Lung microvascular endothelial cell (primary cell): ENCODE measurements around the gene SORBS2. TPM values are rescaled to one million over a fixed set of nuclear protein-coding genes. Genes with fewer than 3 reads are reported as not detected.
A peak's percentile ranks its signal among the peaks of the same experiment; 100 is the strongest.

Experiments used
- DNase-seq, 2 donors: peaks; one replicate each; pipeline versions ENCODE4 v3.0.0 to v3.0.0-alpha.2; 2010; ENCODE audit warnings: low read depth in 2 of 2
- total RNA-seq: library from RNA; depleted of rRNA; stranded (reverse); fragments of >200 nt; gene quantifications from 2 replicates; pipeline ENCODE4 v1.2.1, GENCODE V29; 2014

SORBS2 gene
- total RNA-seq, 1 donor from 2014 or later, result 143 TPM

DNA sequence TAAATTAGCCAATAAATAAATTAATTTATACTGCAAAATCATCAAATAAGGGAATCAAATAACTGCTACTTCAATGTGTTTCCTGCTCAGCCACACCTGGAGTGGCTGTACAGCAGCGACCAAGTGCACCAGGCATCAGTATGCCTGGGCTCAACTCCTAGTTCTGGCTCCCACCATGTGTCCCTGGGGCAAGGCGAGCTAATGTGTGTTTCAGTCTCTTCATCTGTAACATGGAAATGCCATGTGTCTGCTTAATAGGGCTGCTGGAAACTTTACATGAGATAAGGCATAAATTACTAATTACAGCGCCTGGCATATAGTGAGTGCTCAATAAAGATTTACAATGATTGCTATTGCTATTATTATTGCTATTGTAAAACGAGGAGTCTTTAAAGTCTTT, 167.6 kb downstream of the SORBS2 start:
- DNase-seq, result no peak

DNA sequence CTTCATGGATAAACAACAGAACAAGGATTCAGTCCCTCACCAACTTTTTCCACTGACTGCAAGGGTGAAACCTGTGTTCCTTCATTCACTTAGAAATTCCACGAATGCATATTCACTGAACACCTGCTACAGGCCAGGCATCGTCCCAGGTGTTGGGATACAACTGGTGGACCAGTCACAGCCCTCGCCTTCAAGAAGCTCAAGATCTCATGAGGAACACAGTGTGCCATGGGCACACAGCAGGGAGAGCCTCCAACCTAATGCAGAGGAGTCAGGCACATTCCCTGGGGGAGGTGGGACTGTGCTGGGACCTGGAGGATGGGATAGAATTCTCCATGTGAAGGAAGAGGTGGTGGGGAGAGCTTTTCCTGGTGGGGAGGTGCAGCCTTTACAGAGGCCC, 169.1 kb downstream of the SORBS2 start:
- no peak for DNase-seq

DNA sequence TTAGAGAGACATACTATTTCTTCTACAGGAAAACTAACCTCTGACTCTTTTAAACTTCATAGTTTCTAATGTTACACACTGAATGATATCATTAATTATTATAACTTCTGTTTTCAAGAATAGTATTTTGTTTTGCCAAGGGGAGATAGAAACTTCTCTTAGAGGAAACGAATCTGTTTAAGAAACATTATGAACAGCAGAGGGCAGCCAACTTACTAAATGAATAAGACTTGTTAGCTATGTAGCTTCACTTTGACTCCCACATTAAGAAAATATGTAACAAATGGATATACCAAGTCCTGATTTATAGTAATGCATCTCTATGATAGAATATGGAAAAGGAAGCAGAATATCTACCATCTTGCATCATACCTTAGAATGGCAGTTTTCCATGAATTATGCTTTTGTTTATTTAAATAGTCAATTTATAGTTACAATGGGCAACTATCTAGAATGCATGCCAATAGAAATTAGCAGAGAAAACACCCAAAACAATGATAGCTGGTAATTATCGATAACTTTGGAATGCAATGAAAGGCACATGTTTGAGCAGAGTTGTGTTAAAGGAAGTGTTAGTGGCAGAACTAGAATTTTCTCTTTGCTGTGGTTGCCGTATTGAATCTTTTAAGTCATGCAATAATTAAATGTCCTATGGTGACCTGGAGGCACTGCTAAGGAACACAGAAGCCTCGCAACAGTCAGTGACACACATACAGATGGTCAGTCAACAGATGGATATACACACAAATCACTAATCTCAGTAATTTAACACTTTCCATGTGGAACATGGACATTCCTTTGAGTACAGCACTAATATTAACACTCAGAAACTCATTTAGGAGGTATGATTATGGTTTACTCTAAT, 171.0 kb downstream of the SORBS2 start:
- DNase-seq, result peak; percentile 78 to 83

DNA sequence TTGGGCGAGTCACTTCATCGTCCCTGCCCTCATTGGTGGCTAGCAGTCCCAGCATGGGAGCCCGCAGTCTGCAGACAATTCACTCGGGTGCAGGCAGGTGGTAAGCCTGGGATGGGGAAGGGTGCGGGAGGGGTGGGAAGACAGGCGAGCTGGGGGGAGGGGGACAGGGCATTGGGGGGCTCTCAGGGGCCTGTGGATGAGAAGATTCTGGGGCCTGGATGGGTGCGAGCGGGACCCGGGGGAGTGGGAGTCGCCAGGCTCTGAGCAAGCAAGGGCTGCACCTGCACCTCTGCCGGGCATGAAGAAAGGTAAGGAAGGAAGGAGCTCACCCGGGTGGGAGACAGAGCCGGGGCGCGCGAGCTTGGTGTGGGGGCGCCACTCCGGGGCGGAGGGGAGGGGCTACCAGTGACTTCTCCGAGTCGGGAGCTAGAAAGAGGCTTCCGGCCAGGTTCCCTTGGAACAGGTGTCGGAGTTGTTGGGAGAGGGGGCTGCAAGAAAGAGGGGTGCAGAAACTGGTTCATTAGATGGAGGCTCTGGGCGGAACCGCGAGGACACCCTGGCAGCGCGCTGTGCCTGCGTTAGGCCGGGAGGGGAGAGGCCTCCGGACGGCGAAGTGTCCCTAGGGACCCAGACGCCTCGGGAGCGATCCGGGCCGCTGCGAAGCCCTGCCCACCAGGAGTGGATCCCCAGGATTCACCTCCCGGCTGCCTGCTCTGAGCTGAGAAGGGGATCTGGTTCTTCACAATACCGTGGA, 173.3 kb downstream of the SORBS2 start:
- DNase-seq, result no peak

DNA sequence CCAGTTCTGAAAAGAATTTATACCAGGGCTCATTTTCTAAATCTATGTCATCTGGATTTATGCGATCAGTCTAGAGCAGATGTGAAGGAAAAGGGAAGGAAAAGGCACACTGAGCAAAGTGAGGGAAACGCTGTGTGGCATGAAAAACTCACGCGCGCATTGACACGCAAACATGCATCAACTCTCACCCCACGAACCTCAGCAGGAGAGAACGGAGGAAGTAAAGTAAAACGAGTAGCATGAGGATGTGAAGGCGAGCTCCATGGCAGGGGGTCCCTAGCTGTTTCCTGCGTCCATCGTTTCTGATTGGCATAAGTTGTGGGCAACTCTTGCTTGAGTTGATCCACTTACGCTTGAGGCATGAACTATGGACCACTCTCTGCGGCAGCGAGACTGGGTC, 173.9 kb downstream of the SORBS2 start:
- DNase-seq, result no peak

DNA sequence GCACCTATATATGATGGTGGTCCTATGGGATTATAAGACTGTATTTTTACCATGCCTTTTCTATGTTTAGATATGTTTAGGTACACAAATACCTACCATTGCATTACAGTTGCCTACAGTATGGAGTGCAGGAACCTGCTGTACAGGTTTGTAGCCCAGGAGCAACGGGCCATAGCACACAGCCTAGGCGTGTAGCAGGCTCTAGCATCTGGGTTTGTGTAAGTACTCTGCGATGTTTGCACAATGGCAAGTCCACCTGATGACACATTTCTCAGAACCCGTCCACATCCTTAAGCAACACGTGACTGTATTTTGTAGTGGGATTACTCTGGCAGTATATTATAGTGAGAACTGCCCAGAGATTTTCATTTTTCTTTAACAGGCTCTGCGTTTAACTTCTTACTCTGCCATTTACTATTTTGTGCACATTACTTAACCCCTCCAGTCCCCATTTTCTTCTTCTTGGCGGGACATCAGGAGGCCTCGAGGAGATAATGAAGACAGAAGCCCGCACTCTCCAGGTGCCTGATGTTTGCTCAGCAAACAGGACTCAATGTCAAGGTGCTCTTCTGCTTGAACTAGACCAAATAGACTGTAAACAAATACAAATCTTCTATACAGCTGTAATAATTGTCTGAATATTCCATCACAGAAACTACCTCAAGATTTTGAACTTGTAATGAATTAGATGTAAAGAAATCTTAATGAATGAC, 174.7 kb downstream of the SORBS2 start:
- DNase-seq, result no peak

DNA sequence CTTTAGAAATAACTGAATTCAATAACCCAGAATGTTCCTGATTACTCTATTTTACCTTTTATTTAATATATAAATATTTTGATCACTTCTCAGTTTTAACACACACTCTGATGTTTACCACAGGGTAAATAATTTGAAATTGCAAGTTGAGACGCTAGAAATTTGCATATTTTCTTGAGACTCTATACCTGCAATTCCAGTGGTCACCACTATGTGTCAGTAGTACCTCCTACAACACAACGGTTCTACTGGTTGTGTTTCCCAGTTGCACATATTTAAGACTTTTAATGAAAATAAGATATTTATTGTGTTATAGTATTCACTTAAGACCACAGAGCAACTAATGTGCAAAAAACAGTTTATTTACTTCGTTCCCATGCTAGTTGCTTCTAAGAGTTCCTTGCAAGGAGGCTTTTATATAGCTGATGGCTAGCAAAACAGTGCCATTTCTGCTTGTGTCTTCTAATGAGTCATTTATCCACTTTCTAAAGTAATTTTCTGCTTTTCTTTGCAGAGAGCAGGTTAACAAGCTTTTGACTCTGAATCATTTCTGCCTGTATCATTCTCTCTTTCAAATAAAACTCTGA, 177.8 kb downstream of the SORBS2 start:
- peak; percentile 10 to 12 for DNase-seq

DNA sequence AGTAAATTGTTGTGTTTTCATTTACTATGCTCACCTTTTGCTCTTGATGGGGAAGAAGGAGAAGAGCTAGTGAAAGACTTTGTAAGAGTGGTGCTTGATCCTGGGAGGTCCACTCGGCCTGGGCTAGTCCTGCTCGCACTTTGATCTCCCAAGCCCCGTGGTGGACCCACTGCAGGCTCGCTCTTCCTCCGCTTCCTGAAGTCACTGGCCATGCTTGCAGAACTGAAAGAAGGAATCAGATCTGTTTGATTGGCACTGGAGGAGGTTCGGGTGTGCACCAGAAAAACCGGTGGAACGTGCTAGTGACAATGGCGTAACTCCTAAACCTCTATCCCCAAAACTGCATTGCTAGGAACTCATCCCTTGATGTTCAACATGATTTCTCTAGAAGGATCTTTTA, 185.2 kb downstream of the SORBS2 start:
- no peak for DNase-seq

DNA sequence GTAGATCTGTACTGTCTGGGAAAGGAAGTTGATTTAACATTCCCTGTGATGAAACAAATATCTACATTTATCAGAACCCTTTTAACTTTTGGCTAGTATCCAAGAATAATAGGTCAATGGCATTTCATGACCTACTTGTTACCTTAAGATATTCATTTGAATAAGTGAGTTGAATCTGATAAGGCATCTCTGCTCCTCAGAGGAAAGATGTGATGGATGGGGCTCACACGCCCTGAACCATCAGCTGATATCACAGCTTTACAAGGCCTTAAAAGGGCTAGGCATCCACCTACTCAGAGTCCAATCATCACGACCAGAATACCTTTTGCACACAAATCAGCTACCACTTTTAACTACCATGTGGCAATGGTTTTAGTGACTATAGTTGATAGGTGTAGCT, 186.5 kb downstream of the SORBS2 start:
- DNase-seq, result no peak

DNA sequence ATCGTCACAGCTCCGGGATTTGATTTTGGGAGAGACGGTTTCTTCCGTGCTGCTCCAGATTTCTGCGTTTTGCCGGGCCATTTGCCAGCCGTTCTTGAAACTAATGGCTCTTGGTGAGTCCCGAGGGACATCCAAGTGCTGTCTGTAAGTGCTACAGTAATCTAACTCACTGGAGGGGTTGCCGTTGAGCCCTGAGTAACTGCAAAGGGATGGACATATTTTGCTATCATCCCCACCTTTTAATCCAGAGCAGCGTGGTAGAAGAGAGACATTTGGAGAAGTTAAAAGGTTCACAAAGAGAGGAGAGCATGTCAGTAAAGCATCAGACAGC, 187.8 kb downstream of the SORBS2 start:
- no peak for DNase-seq

DNA sequence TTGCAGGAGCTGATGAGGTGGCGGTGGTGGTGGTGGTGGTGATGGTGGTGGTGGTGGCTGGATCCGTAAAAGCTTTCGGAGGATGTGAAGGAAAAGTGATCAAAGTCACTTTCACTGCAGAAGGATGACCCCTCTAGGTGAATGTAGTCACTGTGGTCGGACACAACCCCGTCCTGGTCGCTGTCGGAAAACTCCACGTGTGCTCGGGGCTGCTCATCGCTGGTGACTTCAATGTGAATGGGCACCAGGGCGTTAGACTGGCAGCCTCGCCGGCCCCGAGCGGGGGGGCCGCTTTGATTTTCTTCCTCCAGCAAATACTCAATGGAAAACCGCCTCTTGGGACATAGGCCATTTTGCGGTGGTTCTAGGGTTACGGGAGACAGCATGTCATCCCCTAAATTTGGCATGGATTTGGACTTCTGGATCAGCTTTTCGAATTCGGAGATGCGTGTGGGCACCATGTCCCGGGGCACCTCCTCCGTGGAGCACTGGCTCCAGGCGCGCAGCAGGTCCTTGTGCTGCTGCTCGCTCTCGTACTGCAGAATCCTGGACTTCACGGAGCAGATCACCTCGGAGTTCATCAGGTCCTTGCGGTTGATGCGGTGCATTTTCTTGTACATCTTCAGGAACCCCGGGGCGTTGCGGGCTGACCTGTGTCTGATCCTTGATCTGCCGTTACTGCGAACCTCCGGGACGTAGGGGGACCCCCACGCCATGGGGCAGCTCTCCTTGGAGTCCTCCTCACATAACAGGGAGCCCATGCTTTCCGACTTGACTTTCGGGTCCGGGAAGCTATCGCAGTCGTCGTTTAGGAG, 188.3 kb downstream of the SORBS2 start:
- no peak for DNase-seq

DNA sequence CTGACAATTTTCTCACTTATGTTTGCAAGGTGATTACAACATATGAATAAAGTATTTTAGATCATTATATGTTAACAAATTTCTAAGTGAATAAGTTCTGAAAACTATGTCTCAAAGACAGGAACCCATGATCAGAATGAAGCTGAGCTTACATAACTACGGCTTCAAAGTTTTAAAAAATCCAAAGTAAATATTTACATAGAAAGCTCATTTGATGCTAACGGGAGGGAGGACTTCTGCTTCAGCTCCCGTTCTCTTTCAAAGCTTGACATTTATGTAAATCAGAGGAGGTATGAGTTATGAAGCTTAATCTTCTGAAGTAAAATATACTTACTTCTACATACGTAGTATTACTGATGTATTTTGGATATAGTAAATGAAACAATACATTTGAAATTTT, 203.8 kb downstream of the SORBS2 start:
- no peak for DNase-seq

DNA sequence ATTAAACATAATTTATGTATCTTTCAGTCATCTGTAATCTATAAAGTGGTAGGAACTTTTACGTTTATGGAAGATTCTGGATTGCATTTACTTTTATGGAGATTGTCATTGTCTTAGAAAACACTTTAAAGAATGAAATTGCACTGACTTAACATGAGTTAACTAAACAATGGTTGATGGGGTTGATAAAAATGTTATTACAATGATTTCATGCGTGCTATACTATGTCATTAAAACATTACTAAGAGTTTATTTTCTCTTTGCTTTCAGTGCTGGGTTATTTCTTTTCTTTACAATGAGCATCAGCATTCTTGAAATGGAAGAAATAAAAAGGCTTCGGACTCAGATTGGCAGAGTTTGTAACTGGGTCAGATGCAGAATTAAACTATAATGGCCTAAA, 209.6 kb downstream of the SORBS2 start:
- no peak for DNase-seq

DNA sequence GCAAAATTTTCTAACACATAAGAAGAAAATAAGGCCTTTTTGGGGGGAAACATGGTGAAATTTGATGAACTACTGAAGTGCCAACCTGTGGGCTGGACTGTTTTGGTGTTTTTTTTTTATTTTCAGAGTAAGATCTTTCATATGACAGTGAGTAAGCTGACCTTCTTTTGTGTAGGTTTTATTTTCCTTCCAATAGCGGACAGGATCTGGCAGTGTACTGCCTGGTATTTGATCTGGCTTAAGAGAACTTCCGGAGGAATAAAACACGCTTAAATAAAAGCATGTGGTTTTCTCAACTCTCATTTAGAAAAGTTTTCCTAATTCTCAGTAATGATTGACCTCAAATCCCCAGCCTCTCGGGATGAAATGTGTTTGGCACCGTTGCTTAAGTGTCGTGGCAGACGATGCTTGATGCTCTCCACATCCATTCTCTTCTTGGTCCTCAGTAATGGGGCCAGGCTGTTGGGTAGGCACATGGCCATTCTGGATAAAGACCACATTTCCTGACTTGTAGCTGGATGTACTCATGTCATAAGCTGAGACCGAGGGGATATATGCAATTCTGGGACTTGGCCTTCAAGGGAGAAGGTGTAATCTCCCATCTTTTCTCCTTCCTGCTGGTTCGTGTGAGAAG, 211.1 kb downstream of the SORBS2 start:
- peak in 1 of 2 donors; percentile 19 for DNase-seq

DNA sequence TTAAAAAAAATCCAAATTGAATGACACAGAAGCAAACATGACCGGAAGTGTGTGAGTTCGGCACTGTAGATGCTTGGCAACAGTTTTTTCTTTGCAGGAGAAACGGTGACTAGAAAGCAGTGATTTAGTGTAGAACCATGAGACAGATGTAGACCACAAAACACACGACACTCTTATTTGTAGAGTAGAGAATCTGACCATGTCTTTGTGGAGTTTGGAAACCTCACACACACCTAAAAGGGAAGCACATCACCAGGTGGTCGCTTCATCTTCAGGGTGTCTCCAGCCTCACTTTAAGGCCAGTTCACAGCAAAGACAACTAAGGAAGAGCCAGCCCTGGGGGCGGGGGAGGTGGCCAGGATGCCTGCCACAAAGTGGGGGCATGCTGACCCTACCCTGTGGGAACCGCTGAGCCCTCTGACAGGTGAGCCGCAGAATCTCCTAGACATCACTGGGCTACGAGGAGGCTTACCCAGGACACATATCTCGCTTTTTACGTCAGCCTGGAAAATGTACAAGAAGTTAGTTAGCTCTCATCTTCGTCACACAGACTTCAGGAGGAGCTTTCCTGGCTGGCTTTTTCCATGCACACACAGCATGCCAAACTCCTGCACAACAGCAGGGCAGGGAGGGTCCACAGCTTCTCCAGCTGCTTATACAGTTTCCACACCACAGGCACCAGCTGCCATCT, 212.3 kb downstream of the SORBS2 start:
- no peak for DNase-seq

DNA sequence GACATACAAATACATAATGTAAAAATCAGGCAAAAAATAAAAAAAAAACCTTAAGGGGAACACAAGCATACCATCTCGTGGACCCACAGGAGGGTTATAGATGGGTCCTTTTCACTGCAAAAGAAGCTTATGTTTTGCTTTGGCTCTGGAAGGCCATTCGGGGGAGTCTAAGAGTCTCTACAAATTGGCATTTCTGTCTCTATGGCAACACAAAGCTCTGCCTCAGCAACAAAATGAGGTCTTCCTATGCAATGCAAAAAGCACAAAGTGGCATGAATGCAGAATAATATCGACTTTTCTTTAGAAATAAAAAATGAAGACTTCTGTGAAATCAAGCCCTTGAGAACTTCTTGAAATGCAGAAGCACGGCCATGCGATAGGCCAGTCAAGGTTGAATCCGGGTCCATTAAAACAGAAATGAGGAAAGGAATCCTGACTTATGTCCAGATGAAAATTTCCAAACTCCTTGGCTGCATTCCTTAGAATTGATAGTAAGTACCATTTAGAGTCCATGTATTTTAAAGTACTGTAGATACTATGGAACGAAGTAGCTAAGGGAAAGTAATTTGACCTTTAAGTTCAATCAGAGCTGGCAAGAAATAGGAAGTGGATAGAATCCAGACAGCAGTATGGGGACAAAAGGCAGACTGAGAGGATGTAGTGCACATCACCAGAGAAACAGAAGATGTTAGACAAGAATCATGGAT, 213.0 kb downstream of the SORBS2 start:
- DNase-seq, result no peak

DNA sequence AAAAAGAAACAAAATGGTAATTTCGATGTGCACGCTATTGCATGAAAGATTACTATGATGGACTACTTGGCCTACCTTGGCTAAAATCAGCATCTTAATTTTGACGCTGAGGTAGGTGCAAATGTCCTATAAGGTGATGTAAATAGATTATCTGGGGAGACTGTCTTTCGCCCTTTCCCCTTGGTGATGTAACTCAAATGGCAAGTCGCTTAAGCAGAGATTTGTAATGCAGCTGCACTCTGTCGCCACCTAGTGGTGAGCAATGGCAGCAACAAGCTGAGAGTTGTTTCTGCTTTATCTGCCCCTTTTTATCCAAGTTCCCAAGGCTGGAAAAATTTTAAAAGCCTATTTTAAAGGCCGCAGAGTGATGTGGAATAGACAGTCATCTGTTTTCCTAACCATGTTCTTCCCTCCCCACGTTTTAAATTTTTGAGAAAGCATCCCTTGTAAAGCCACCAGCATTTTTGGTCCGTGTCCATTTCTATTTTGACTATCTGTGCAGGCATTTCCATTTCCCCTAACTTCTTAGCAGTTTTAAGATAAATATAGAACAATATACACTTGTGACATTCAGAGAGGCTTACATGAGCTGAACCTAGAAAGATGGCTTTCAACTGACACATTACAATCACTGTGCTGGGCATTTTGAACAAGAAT, 214.3 kb downstream of the SORBS2 start:
- DNase-seq, result peak; percentile 84 to 91

DNA sequence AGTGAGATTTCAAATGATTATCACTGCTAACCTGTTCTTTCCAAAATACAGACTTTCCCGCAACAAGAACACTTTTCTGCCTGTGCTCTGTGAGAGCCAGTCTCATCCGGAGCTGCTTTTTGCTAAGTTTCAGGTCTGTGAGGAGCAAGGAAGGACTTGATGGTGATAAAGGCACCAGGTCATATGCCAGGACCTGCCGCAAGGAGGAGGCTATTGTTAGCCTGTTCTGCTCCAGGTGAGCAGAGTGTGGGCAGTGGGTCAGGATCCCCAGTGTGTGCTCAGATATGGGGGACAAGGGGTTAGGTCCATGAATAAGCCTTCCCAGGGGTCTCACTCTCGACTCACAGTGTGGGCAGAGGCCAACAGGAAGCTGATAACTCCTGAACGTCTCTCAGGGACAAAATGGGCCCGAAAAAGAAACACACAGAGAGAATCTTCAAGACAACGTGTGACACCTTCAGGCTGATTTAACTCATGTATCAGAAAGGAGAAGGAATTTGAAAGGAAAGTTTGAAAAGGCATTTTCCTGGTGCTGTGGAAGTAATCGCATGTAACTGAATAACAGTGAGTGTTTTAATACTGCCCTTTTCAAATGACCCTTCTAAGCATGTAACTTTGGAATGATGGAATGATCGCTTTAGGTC, 219.0 kb downstream of the SORBS2 start:
- DNase-seq, result peak in 1 of 2 donors; percentile 31
